Heart left ventricle (tissue), 16 donors: Measurements from ENCODE around the gene ACAP3. TPM values are rescaled to one million over a fixed set of nuclear protein-coding genes. Genes with fewer than 3 reads are reported as not detected.
A peak's percentile ranks its signal among the peaks of the same experiment; 100 is the strongest.

Experiments used
- ATAC-seq, 4 donors: fragments of 200-7000 bp; cut with Tn5 transposase; one replicate each; pipeline ENCODE4 v1.9.1; 2020 to 2022; ENCODE audit warnings: moderate library complexity in 4 of 4, mild to moderate bottlenecking in 3 of 4, moderate number of reproducible peaks in 1 of 4
- DNase-seq, 5 donors: peaks; one replicate each; pipeline ENCODE4 v3.0.0-alpha.2; 2020
- H3K27ac ChIP-seq, 12 donors: fragments of 200-600 bp; sonication (generic) in 4 of 12; one replicate each; pipeline versions ENCODE4 v1.5.0 to v1.8.0; 2016 to 2022; ENCODE audit warnings: mild to moderate bottlenecking in 2 of 12
- H3K27me3 ChIP-seq, 9 donors: fragments of 200-600 bp; sonication (generic) in 2 of 9; one replicate each; pipeline versions ENCODE4 v1.5.1 to v1.8.0; 2016 to 2022; ENCODE audit warnings: mild to moderate bottlenecking in 3 of 9
- H3K36me3 ChIP-seq, 9 donors: fragments of 200-600 bp; sonication (generic) in 2 of 9; one replicate each; pipeline versions ENCODE4 v1.5.0 to v1.8.0; 2018 to 2022; ENCODE audit warnings: mild to moderate bottlenecking in 2 of 9
- H3K4me1 ChIP-seq, 12 donors: fragments of 200-600 bp; sonication (generic) in 4 of 12; one replicate each; pipeline versions ENCODE4 v1.5.0 to v1.8.0; 2016 to 2022; ENCODE audit warnings: mild to moderate bottlenecking in 3 of 12
- H3K4me3 ChIP-seq, 12 donors: fragments of 200-600 bp; sonication (generic) in 4 of 12; one replicate each; pipeline versions ENCODE4 v1.5.0 to v1.8.0; 2017 to 2022; ENCODE audit warnings: mild to moderate bottlenecking in 9 of 12, moderate library complexity in 4 of 12
- H3K9me3 ChIP-seq, 12 donors: fragments of 200-600 bp; sonication (generic) in 4 of 12; one replicate each; pipeline versions ENCODE4 v1.5.0 to v1.8.0; 2016 to 2022; ENCODE audit warnings: mild to moderate bottlenecking in 1 of 12
- POLR2A ChIP-seq, 2 donors: fragments of 450-650 bp; IDR thresholded peaks; one replicate each; pipeline ENCODE4 v1.6.1; 2017; ENCODE audit warnings: antibody characterized with exemption in 2 of 2, mild to moderate bottlenecking in 2 of 2, moderate library complexity in 2 of 2
- WGBS, 4 donors: extraction: QIAGEN DNeasy Blood & Tissue Kit in 2 of 4; methylation state at CpG; one replicate each; pipeline versions ENCODE4 v1.1.5 to v1.1.7; 2013 to 2018; 5-methylcytosine and 5-hydroxymethylcytosine counted together
- intact Hi-C, 10 donors: fragments of 100-400 bp; cut with DNase I; formaldehyde crosslinking; loops; one replicate each; pipeline versions ENCODE4 v1.11.1 to v1.14.2; 2022
- polyA plus RNA-seq, 2 donors: library from polyadenylated mRNA; stranded (reverse); fragments of 200-250 nt; gene quantifications; one replicate each; pipeline ENCODE4 v1.2.3, GENCODE V29; 2013
- total RNA-seq, 9 donors: library from RNA; depleted of rRNA in 2 of 9; stranded (reverse); fragments of >200 nt in 2 of 9; fragmentation: NEBNext Ultra II Directional in 3 of 9; extraction: Animal tissue kit (Norgen Biotek cat#: 25700) in 3 of 9; gene quantifications; one replicate each; pipeline versions ENCODE4 v1.1.0 to v1.2.4, GENCODE V29; 2016 to 2023
- TF ChIP-seq, protein P1 (sequence below), 12 donors: fragments of 200-600 bp; sonication (generic) in 4 of 12; IDR thresholded peaks; one replicate each; pipeline versions ENCODE4 v1.5.0 to v1.8.0; 2018 to 2022; ENCODE audit warnings: antibody characterized with exemption in 12 of 12, mild to moderate bottlenecking in 5 of 12
- donor health status: ischemic (EF 13 %, LVEDD 7.1; RV severe dilation, severe dysfunction).
- donor health status: healthy with polysubstance abuse.
- donor health status: DM: no; HTN: yes; CAD: no.
- donor health status: DM: no; HTN: no; CAD: no.
- donor health status: ischemic (EF 25% LVEDD 6.9; RV normal size, moderate dysfunction).
- donor health status: ischemic (EF 25% LVEDD 5.7; RV mildly dilated, moderate dysfunction).
- donor health status: healthy.
- donor health status: DM: yes; HTN: yes; CAD: no.
- donor health status: ischemic (EF 35%, LVEDD 5.7; RV mildly dilated, moderate dysfunction).
- donor health status: nonischemic (EF 11% LVEDD 7.7; RV severe dilation, severe dysfunction).
- donor health status: DM: yes; HTN: yes; CAD: no.
- donor health status: PGD.
- donor health status: ischemic (EF 29% LVEDD 5.4; RV normal size, mild dysfunction).
- donor health status: nonischemic (EF 23%, LVEDD 6.1; RV moderate dilation, normal function).

ACAP3 gene
- total and polyA plus RNA-seq, 11 donors: 20.1 to 59.5 (median 34.1) TPM

DNA sequence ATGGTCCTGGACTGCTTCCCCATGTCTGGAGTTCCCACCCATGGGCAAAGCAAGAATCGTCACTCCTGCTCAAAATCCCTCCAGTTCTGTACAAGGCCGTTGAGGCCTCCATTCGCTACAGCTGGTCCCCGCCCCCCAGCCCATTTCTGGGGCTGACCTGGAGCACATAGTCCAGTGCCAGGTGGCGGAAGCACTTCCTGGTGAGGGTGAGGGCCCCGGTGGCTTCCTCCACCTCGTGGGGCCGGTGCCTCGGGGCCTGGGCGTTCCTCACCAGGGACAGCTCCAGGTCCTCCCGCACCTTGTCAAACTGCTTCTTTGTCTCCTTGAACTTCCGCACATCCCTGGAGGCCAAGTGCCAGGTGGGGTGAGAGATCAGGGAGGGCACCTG is 7.4 kb downstream of the ACAP3 start:
- H3K36me3 ChIP-seq: peaks cover 0 to 36% (median 9%) of the 10 kb centered on the region in 9 donors
- no peak overlapping the region for H3K27ac ChIP-seq
- 88 to 90% (median 89%) methylated on average over 12 of the region's 12 CpGs for WGBS, 4 donors
- peaks cover 4 to 24% (median 16%) of the 10 kb centered on the region in 12 donors for H3K4me1 ChIP-seq
- TF ChIP-seq, protein P1, sequence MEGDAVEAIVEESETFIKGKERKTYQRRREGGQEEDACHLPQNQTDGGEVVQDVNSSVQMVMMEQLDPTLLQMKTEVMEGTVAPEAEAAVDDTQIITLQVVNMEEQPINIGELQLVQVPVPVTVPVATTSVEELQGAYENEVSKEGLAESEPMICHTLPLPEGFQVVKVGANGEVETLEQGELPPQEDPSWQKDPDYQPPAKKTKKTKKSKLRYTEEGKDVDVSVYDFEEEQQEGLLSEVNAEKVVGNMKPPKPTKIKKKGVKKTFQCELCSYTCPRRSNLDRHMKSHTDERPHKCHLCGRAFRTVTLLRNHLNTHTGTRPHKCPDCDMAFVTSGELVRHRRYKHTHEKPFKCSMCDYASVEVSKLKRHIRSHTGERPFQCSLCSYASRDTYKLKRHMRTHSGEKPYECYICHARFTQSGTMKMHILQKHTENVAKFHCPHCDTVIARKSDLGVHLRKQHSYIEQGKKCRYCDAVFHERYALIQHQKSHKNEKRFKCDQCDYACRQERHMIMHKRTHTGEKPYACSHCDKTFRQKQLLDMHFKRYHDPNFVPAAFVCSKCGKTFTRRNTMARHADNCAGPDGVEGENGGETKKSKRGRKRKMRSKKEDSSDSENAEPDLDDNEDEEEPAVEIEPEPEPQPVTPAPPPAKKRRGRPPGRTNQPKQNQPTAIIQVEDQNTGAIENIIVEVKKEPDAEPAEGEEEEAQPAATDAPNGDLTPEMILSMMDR (IDR thresholded peaks at IDR 0.05): no peak
- no peak for TF ChIP-seq POLR2A (IDR thresholded peaks at IDR 0.05)
- DNase-seq (no peak), ATAC-seq (no peak)
- H3K27me3 ChIP-seq: no peaks in the 10 kb centered on the region
- no peak overlapping the region for H3K4me3 ChIP-seq
- no peaks in the 10 kb centered on the region for H3K9me3 ChIP-seq
- intact Hi-C loops: no loop called here

- DNase-seq (no peak), ATAC-seq (no peak)
- peaks cover 0 to 19% (median 11%) of the 10 kb centered on the region in 12 donors for H3K4me1 ChIP-seq
- no peaks in the 10 kb centered on the region for H3K27me3 ChIP-seq
- H3K27ac ChIP-seq: no peak overlapping the region
- no peaks in the 10 kb centered on the region for H3K9me3 ChIP-seq
- no peak overlapping the region for H3K4me3 ChIP-seq
- H3K36me3 ChIP-seq: peaks cover 0 to 41% (median 12%) of the 10 kb centered on the region in 9 donors
- TF ChIP-seq POLR2A (IDR thresholded peaks at IDR 0.05): no peak
- TF ChIP-seq, protein P1 (IDR thresholded peaks at IDR 0.05): peak in 2 of 12 donors; percentile 15 to 16
- 88 to 93% (median 90%) methylated on average over 14 to 22 of the region's 22 CpGs for WGBS, 4 donors
- intact Hi-C loops: loop anchor here in 2 of 10 donors (10.0 kb wide), 2 partner anchors 265 to 315 kb away; partner anchors contain the start of gene PERM1 (in 1 of the 2)
Observed at GRCh38 chr1:1299686-1300351, 7.9 kb downstream of the ACAP3 start.

- intact Hi-C loops: loop anchor here in 2 of 10 donors (10.0 kb wide), 2 partner anchors 264 to 314 kb away; partner anchors contain the start of gene PERM1 (in 1 of the 2)
- TF ChIP-seq, protein P1 (IDR thresholded peaks at IDR 0.05): no peak
- no peak for TF ChIP-seq POLR2A (IDR thresholded peaks at IDR 0.05)
- Histone ChIP-seq H3K27ac (no peak overlapping the region), H3K4me3 (no peak overlapping the region), H3K27me3 (no peaks in the 10 kb centered on the region), H3K9me3 (no peaks in the 10 kb centered on the region), H3K4me1 (peaks cover 0 to 11% (median 3%) of the 10 kb centered on the region in 12 donors), H3K36me3 (peaks cover 0 to 49% (median 12%) of the 10 kb centered on the region in 9 donors)
- DNase-seq (no peak), ATAC-seq (no peak)
- WGBS, 4 donors: 58 to 82% (median 62%) methylated on average over 18 to 30 of the region's 30 CpGs
Observed at GRCh38 chr1:1298861-1299685, 8.7 kb downstream of the ACAP3 start.
